Hematopoietic multipotent progenitor cell (in vitro differentiated cells): ENCODE measurements around the gene CEACAM19. TPM values are rescaled to one million over a fixed set of nuclear protein-coding genes. Genes with fewer than 3 reads are reported as not detected.
"Not testable (repeated sequence)": the region's sequence is repeated elsewhere in the genome, so short reads cannot be mapped to it uniquely, and the experiment has no call there.

Experiments used
- DNase-seq, 3 donors: peaks; one replicate each; pipeline ENCODE4 v3.0.0-alpha.2; 2011 to 2015; ENCODE audit warnings: low read depth in 2 of 3, low spot score in 2 of 3
- total RNA-seq: library from RNA; depleted of rRNA; stranded (reverse); fragments of >200 nt; gene quantifications from one replicate; pipeline ENCODE4 v1.2.3, GENCODE V29; 2012

CEACAM19 gene
- total RNA-seq, 1 donor: 1.6 TPM

GRCh38 chr19:44670027-44670426 lies 1.3 kb upstream of the CEACAM19 start:
- not testable (repeated sequence) for DNase-seq

GRCh38 chr19:44672226-44672625 lies 944 bp downstream of the CEACAM19 start:
- DNase-seq: no peak

- no peak for DNase-seq
Observed at GRCh38 chr19:44673510-44673909, 2.2 kb downstream of the CEACAM19 start.

- no peak for DNase-seq
Observed at GRCh38 chr19:44675521-44675920, 4.2 kb downstream of the CEACAM19 start.

GRCh38 chr19:44677019-44677811 lies 5.9 kb downstream of the CEACAM19 start:
- DNase-seq: no peak

GRCh38 chr19:44680536-44680935 lies 9.3 kb downstream of the CEACAM19 start:
- DNase-seq: no peak

GRCh38 chr19:44681992-44682790 lies 10.9 kb downstream of the CEACAM19 start:
- DNase-seq: no peak

GRCh38 chr19:44682807-44683206 lies 11.5 kb downstream of the CEACAM19 start:
- no peak for DNase-seq

- DNase-seq: no peak
Observed at GRCh38 chr19:44683434-44684210, 12.3 kb downstream of the CEACAM19 start.

- not testable (repeated sequence) for DNase-seq
Observed at GRCh38 chr19:44684396-44684795, 13.1 kb downstream of the CEACAM19 start.

- peak in 2 of 3 donors; percentile 22 to 29 for DNase-seq
Observed at GRCh38 chr19:44684892-44685863, 13.9 kb downstream of the CEACAM19 start.

- DNase-seq: no peak
Observed at GRCh38 chr19:44685877-44686276, 14.6 kb downstream of the CEACAM19 start.

- no peak for DNase-seq
Observed at GRCh38 chr19:44686896-44687295, 15.6 kb downstream of the CEACAM19 start.

- DNase-seq: peak in 1 of 3 donors; percentile 23
Observed at GRCh38 chr19:44687888-44688287, 16.6 kb downstream of the CEACAM19 start.

- DNase-seq: peak; percentile 63 to 85 (median 83)
Observed at GRCh38 chr19:44689290-44690130, 18.2 kb downstream of the CEACAM19 start.

GRCh38 chr19:44690131-44690440 lies 18.8 kb downstream of the CEACAM19 start:
- DNase-seq: no peak

- DNase-seq: no peak
Observed at GRCh38 chr19:44692379-44692721, 21.1 kb downstream of the CEACAM19 start.

GRCh38 chr19:44694184-44694579 lies 22.9 kb downstream of the CEACAM19 start:
- peak in 1 of 3 donors; percentile 36 for DNase-seq
